Endothelial cell (in vitro differentiated cells): Measurements from ENCODE around the gene GIPC2. TPM values are rescaled to one million over a fixed set of nuclear protein-coding genes. Genes with fewer than 3 reads are reported as not detected.

Source experiments
- DNase-seq: peaks from one replicate; pipeline ENCODE4 v3.0.0; 2021; ENCODE audit warnings: low spot score
- H3K27ac Mint-ChIP-seq: one replicate; pipeline ENCODE4 v1.8.0; 2021; ENCODE audit warnings: mixed read lengths, inconsistent platforms; ENCODE audit not compliant: unreplicated experiment
- H3K27me3 Mint-ChIP-seq: one replicate; pipeline ENCODE4 v1.8.0; 2021; ENCODE audit warnings: mild to moderate bottlenecking, moderate library complexity, mixed read lengths, inconsistent platforms; ENCODE audit not compliant: unreplicated experiment
- H3K36me3 Mint-ChIP-seq: one replicate; pipeline ENCODE4 v1.8.0; 2021; ENCODE audit warnings: mild to moderate bottlenecking, low read depth, mixed read lengths, inconsistent platforms; ENCODE audit not compliant: unreplicated experiment
- H3K4me1 Mint-ChIP-seq: one replicate; pipeline ENCODE4 v1.8.0; 2021; ENCODE audit warnings: mild to moderate bottlenecking, mixed read lengths, inconsistent platforms; ENCODE audit not compliant: unreplicated experiment
- H3K4me3 Mint-ChIP-seq: one replicate; pipeline ENCODE4 v1.8.0; 2021; ENCODE audit warnings: mild to moderate bottlenecking, mixed read lengths, inconsistent platforms; ENCODE audit not compliant: unreplicated experiment
- H3K9me3 Mint-ChIP-seq: one replicate; pipeline ENCODE4 v1.8.0; 2021; ENCODE audit warnings: mixed read lengths, inconsistent platforms; ENCODE audit not compliant: unreplicated experiment
- total RNA-seq: library from RNA; stranded (reverse); fragmentation: NEBNext Ultra II Directional; extraction: Animal tissue kit (Norgen Biotek cat#: 25700); gene quantifications from one replicate; pipeline ENCODE4 v1.2.1, GENCODE V29; 2021; ENCODE audit not compliant: unreplicated experiment
- TF ChIP-seq, protein P1 (sequence below): fragments of 200-600 bp; sonication (generic); IDR thresholded peaks from one replicate; pipeline ENCODE4 v1.5.0; 2021; ENCODE audit warnings: antibody characterized with exemption; ENCODE audit not compliant: unreplicated experiment

Gene GIPC2
- total RNA-seq, 1 donor from 2014 or later, result 2.9 TPM

- H3K9me3 Mint-ChIP-seq, result no peaks in the 10 kb centered on the region
- peak; percentile 57 for DNase-seq
- peak overlapping the region; percentile 94 for H3K4me3 Mint-ChIP-seq
- H3K36me3 Mint-ChIP-seq, result peaks cover 5% of the 10 kb centered on the region
- H3K27ac Mint-ChIP-seq, result peak overlapping the region; percentile 98
- peaks cover 16% of the 10 kb centered on the region for H3K4me1 Mint-ChIP-seq
- H3K27me3 Mint-ChIP-seq, result peaks cover 10% of the 10 kb centered on the region
- TF ChIP-seq, protein P1, sequence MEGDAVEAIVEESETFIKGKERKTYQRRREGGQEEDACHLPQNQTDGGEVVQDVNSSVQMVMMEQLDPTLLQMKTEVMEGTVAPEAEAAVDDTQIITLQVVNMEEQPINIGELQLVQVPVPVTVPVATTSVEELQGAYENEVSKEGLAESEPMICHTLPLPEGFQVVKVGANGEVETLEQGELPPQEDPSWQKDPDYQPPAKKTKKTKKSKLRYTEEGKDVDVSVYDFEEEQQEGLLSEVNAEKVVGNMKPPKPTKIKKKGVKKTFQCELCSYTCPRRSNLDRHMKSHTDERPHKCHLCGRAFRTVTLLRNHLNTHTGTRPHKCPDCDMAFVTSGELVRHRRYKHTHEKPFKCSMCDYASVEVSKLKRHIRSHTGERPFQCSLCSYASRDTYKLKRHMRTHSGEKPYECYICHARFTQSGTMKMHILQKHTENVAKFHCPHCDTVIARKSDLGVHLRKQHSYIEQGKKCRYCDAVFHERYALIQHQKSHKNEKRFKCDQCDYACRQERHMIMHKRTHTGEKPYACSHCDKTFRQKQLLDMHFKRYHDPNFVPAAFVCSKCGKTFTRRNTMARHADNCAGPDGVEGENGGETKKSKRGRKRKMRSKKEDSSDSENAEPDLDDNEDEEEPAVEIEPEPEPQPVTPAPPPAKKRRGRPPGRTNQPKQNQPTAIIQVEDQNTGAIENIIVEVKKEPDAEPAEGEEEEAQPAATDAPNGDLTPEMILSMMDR, result no peak
These were observed 41.7 kb upstream of the GIPC2 start for GRCh38 chr1:78003882-78004718.

DNA sequence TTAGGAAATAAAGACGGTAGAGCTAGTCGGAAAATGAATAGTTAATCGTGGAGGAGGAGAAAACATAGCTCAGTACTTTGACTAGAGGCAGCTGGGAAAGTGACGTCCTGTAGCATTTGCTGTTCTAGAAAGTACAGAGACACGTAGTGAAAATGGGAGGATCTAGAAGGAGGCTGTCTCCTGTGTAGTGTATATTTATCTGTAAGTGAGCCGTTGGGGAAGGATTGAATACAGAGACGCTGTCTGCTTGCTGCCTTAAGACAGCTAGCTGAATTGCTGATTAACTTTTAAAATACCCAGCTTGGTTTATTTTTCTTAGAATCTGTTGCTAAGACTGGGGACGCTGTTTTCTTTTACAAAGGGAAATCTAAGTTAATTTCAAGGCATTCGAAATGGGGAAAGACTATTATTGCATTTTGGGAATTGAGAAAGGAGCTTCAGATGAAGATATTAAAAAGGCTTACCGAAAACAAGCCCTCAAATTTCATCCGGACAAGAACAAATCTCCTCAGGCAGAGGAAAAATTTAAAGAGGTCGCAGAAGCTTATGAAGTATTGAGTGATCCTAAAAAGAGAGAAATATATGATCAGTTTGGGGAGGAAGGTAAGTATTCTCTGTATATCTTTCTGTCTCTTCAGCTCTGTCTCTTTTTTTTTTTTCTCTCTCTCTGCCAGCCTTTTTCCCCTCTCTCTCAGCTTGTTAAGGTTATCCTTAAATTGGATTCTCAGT is 40.9 kb upstream of the GIPC2 start, which contains the start of gene DNAJB4:
TSS of gene DNAJB4 (plus strand) at position 221 of the 729 bp plus-strand sequence. CDS start at position 393, 172 bp downstream.
- DNase-seq, result peak; percentile 50
- TF ChIP-seq, protein P1, result no peak
- Mint-ChIP-seq H3K36me3 (peaks cover 5% of the 10 kb centered on the region), H3K27ac (peak within 1 kb of the TSS; percentile 98), H3K4me1 (peaks cover 16% of the 10 kb centered on the region), H3K9me3 (no peaks in the 10 kb centered on the region), H3K27me3 (peaks cover 10% of the 10 kb centered on the region), H3K4me3 (peak within 1 kb of the TSS; percentile 94)

DNA sequence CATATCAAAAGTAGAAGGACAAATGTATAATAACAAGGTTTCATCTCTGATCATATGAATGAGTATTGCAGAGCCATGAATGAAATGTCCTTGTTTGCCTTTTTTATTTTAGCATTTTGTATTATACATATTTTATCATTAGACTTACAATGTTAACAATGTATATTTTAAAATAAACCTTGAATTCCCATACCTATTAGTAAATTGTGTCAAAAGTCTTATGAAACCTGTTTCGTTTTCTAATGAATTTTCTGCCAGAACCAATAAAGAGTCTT is 40.4 kb upstream of the GIPC2 start:
- Mint-ChIP-seq H3K36me3 (peaks cover 5% of the 10 kb centered on the region), H3K4me3 (peak overlapping the region; percentile 94), H3K27ac (peak overlapping the region; percentile 98), H3K27me3 (peaks cover 10% of the 10 kb centered on the region), H3K9me3 (no peaks in the 10 kb centered on the region), H3K4me1 (peaks cover 16% of the 10 kb centered on the region)
- TF ChIP-seq, protein P1, result no peak
- no peak for DNase-seq

- peak overlapping the region; percentile 94 for H3K4me3 Mint-ChIP-seq
- peaks cover 16% of the 10 kb centered on the region for H3K4me1 Mint-ChIP-seq
- no peaks in the 10 kb centered on the region for H3K9me3 Mint-ChIP-seq
- H3K27me3 Mint-ChIP-seq, result peaks cover 10% of the 10 kb centered on the region
- DNase-seq, result no peak
- H3K36me3 Mint-ChIP-seq, result peaks cover 5% of the 10 kb centered on the region
- TF ChIP-seq, protein P1, result no peak
- peak overlapping the region; percentile 98 for H3K27ac Mint-ChIP-seq
These were observed 40.0 kb upstream of the GIPC2 start for GRCh38 chr1:78005755-78006154.

- Mint-ChIP-seq H3K27ac (peak overlapping the region; percentile 98), H3K36me3 (peaks cover 5% of the 10 kb centered on the region), H3K4me1 (peaks cover 16% of the 10 kb centered on the region), H3K9me3 (no peaks in the 10 kb centered on the region), H3K27me3 (peaks cover 10% of the 10 kb centered on the region), H3K4me3 (peak overlapping the region; percentile 94)
- TF ChIP-seq, protein P1, result no peak
- no peak for DNase-seq
These were observed 39.2 kb upstream of the GIPC2 start for GRCh38 chr1:78006521-78006920.
